Measurements from ENCODE around the gene HELT.
A peak's percentile ranks its signal among the peaks of the same experiment; 100 is the strongest.

Gene HELT

GRCh38 chr4:185004562-185005218 lies 13.6 kb upstream of the HELT start:
- DNase-seq, result no peak

- DNase-seq, result peak; percentile 94
Observed at GRCh38 chr4:185005219-185005819, 13.0 kb upstream of the HELT start.

GRCh38 chr4:185011408-185011807 lies 6.9 kb upstream of the HELT start:
- DNase-seq, result peak; percentile 39

GRCh38 chr4:185013417-185014125 lies 4.7 kb upstream of the HELT start:
- DNase-seq, result no peak

GRCh38 chr4:185015108-185015507 lies 3.2 kb upstream of the HELT start:
- DNase-seq, result no peak

- no peak for DNase-seq
Observed at GRCh38 chr4:185016101-185016940, 2.0 kb upstream of the HELT start.

- DNase-seq, result no peak
Observed at GRCh38 chr4:185016946-185017758, 1.1 kb upstream of the HELT start.

GRCh38 chr4:185018834-185019455 lies 655 bp downstream of the HELT start:
- no peak for DNase-seq

- DNase-seq, result no peak
Observed at GRCh38 chr4:185019456-185020292, 1.4 kb downstream of the HELT start.

- no peak for DNase-seq
Observed at GRCh38 chr4:185020293-185020808, 2.1 kb downstream of the HELT start.

- DNase-seq, result no peak
Observed at GRCh38 chr4:185020863-185021761, 2.8 kb downstream of the HELT start.

GRCh38 chr4:185023471-185023870 lies 5.2 kb downstream of the HELT start:
- no peak for DNase-seq

GRCh38 chr4:185028625-185029024 lies 10.3 kb downstream of the HELT start:
- no peak for DNase-seq

GRCh38 chr4:185031611-185032010 lies 13.3 kb downstream of the HELT start:
- DNase-seq, result no peak

- DNase-seq, result no peak
Observed at GRCh38 chr4:185033072-185033471, 14.8 kb downstream of the HELT start.

- peak; percentile 34 for DNase-seq
Observed at GRCh38 chr4:185033950-185034349, 15.7 kb downstream of the HELT start.

- no peak for DNase-seq
Observed at GRCh38 chr4:185035284-185035683, 17.0 kb downstream of the HELT start.

- no peak for DNase-seq
Observed at GRCh38 chr4:185036019-185036418, 17.7 kb downstream of the HELT start.

- DNase-seq, result no peak
Observed at GRCh38 chr4:185036842-185037241, 18.6 kb downstream of the HELT start.
